Measurements from ENCODE around the gene NRG4.

Gene NRG4

GRCh38 chr15:75895731-75896130 is 116.5 kb downstream of the NRG4 start:
- TF ChIP-seq, protein P1, sequence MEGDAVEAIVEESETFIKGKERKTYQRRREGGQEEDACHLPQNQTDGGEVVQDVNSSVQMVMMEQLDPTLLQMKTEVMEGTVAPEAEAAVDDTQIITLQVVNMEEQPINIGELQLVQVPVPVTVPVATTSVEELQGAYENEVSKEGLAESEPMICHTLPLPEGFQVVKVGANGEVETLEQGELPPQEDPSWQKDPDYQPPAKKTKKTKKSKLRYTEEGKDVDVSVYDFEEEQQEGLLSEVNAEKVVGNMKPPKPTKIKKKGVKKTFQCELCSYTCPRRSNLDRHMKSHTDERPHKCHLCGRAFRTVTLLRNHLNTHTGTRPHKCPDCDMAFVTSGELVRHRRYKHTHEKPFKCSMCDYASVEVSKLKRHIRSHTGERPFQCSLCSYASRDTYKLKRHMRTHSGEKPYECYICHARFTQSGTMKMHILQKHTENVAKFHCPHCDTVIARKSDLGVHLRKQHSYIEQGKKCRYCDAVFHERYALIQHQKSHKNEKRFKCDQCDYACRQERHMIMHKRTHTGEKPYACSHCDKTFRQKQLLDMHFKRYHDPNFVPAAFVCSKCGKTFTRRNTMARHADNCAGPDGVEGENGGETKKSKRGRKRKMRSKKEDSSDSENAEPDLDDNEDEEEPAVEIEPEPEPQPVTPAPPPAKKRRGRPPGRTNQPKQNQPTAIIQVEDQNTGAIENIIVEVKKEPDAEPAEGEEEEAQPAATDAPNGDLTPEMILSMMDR (IDR thresholded peaks at IDR 0.05; ENCODE audit: insufficient read depth, missing control alignments): no peak
- no peak for FAIRE-seq

GRCh38 chr15:75891895-75892294 is 120.3 kb downstream of the NRG4 start:
- TF ChIP-seq, protein P1 (IDR thresholded peaks at IDR 0.05; ENCODE audit: insufficient read depth, missing control alignments): no peak
- DNase-seq (ENCODE audit: insufficient read length, low spot score): no peak
- FAIRE-seq: no peak

More at GRCh38 chr15:75895731-75896130, 116.5 kb downstream of the NRG4 start:
- DNase-seq (ENCODE audit: insufficient read length, low spot score): no peak
